ENCODE measurements around the gene MFNG. TPM values are rescaled to one million over a fixed set of nuclear protein-coding genes. Genes with fewer than 3 reads are reported as not detected.

MFNG gene
- total RNA-seq, 4 donors from 2014 or later = 12.4 to 47.0 (median 26.5) TPM

DNA sequence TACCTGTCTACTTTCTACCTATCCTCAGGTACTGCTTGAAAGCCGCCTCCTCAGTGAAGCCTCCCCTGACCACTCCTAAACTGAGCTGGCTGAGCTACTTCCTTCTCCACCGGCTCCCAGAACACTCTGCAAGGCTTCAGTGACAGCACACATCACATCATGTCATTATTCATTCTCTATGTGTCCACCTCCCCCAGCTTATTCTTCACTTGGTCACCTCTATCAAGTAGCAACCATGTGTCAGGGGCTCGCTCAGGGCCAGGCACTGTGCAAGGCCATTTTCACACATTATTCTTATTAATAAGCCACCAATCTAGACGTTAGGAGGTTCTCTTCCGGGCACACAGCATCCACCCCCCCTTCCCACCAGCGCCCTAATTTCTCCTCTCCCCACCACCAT lies 55.2 kb downstream of the MFNG start:
- DNase-seq = no peak
- Histone ChIP-seq H3K4me3 (no peak overlapping the region), H3K36me3 (no peaks in the 10 kb centered on the region), H3K27ac (no peak overlapping the region), H3K9me3 (no peaks in the 10 kb centered on the region), H3K4me1 (peaks cover 0 to 16% (median 7%) of the 10 kb centered on the region in 4 donors), H3K27me3 (peaks cover 0 to 28% of the 10 kb centered on the region in 2 donors)
- no peak for TF ChIP-seq POLR2A (IDR thresholded peaks at IDR 0.05)
- TF ChIP-seq, protein P1, sequence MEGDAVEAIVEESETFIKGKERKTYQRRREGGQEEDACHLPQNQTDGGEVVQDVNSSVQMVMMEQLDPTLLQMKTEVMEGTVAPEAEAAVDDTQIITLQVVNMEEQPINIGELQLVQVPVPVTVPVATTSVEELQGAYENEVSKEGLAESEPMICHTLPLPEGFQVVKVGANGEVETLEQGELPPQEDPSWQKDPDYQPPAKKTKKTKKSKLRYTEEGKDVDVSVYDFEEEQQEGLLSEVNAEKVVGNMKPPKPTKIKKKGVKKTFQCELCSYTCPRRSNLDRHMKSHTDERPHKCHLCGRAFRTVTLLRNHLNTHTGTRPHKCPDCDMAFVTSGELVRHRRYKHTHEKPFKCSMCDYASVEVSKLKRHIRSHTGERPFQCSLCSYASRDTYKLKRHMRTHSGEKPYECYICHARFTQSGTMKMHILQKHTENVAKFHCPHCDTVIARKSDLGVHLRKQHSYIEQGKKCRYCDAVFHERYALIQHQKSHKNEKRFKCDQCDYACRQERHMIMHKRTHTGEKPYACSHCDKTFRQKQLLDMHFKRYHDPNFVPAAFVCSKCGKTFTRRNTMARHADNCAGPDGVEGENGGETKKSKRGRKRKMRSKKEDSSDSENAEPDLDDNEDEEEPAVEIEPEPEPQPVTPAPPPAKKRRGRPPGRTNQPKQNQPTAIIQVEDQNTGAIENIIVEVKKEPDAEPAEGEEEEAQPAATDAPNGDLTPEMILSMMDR (IDR thresholded peaks at IDR 0.05) = no peak

DNA sequence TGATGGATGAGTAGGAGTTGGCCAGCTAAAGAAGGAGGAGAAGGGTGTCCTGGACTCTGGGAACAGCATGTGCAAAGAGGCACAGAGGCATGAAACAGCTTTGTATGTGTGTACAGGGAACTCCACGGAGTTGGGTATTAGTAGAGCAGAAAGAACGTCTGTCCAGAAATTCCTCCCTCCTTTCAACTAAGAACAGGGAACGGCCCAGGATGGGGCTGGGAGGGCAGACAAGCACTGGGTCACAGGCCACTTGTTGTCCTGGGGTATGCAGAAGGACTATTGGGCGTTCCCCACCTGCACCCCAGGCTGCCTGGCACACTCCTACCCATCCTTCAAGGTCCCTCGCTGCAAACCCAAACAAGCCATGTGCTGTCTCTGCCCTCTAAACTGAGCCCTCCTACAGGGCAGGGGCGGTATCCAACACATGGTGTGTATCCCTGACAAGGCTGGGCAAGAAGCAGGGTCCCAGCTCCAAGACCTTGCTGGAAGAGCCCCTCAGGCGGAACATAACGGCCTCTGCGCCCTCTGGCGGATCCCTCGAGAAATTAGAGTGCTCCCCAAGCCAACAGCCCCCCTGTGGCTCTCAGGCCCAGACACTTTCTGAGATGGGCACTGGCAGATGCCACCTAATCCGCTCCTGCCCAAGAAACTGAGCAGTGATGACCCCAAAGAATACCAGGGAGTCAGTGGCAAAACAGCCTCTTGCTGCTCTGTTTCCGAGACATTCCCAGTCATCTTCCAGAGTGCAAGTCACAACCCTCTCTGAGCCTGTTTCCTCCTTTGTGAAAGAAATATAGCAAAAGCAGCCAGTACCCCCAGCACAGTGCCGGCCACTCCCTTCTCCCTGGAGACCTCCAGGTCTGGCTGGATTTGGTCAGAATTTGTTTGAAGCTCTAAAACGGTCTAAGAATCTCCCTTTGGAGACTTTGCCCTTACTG lies 57.3 kb downstream of the MFNG start:
- TF ChIP-seq, protein P1 (IDR thresholded peaks at IDR 0.05) = peak; percentile 46 to 71 (median 62)
- no peak for TF ChIP-seq POLR2A (IDR thresholded peaks at IDR 0.05)
- no peaks in the 10 kb centered on the region for H3K9me3 ChIP-seq
- H3K4me1 ChIP-seq = peaks cover 0 to 16% (median 7%) of the 10 kb centered on the region in 4 donors
- peak; percentile 44 to 83 (median 70) for DNase-seq
- H3K27ac ChIP-seq = no peak overlapping the region
- H3K27me3 ChIP-seq = peaks cover 0 to 28% of the 10 kb centered on the region in 2 donors
- no peak overlapping the region for H3K4me3 ChIP-seq
- no peaks in the 10 kb centered on the region for H3K36me3 ChIP-seq

DNA sequence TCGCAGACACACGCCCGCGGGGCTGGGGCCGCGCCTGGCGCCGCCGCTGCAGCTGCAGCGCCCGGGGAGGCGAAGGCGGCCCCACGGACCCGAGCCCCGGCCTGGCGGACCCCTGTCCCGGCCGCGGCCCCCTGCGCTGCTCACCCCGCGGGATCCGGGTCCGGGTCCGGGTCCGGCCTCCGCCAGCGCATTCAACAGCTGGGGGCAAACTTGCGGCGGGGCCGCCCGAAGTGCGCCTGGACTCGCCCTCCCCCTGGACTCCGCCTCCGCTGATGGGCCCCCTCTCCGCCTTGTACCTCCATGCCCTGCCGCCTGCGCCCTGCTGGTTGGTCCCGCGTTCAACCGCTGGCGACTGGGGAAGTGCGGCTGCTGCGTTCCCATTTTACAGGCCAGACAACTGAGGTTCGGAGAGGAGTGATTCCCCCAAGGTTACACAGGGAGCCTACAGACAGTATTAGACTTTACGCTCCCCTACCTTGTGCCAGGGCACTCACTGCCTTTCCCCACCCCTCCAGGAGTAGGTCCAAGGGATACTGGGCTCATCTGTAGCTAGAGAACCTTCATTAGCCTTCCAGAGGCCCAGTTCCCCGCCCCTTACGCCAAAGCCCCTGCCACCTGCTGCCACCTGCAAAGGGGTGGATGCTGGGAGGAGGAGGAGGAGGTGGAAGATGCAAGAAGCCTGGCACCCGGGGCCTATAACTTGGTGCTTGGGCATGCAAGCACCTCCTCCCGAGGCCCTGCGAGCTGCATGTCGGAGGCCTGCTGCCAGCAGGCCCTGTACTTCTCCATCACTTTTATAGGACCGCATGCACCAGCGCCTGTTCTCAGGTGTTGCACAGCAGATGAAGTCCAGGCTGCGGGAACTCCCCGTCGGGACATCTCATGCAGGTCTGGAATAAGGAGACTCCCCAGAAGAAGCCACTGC lies 58.2 kb downstream of the MFNG start:
- peaks cover 0 to 28% of the 10 kb centered on the region in 2 donors for H3K27me3 ChIP-seq
- TF ChIP-seq POLR2A (IDR thresholded peaks at IDR 0.05) = no peak
- TF ChIP-seq, protein P1 (IDR thresholded peaks at IDR 0.05) = no peak

DNA sequence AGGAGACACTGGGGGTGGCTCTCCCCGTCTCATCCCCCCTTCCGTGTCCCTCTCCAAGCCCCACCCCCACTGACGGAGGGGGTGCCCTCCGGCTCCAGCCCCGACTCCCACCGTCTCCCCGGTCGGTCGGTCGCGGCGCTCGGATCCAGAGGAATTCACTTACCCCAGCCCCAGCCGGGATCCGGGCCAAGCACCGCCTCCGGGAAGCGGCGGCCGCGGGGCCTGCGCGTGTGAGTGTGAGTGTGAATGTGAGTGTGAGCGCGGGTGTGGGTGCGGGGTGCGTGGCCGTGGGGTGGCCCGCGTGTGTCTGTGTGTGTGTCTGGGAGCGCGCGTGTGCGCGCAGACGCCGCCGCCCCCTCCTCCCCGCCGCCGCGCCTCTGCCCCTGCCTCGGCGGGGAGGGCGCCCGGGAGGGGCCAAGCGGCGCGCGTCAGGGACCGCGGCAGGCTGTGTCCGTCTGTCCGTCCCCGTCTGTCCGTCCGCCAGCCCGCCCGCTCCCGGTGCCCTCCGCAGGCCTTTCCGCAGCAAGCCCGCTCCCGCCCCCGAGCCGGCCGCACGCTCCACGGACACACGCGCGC lies 59.0 kb downstream of the MFNG start, which contains the start of gene ELFN2:
TSS of gene ELFN2 (minus strand) at position 345 of the 576 bp plus-strand sequence. CDS start 51,945 bp downstream, outside the sequence.
- Histone ChIP-seq H3K27me3 (peaks cover 0 to 28% of the 10 kb centered on the region in 2 donors), H3K4me3 (peak within 1 kb of the TSS in 3 of 4 donors; percentile 41 to 54 (median 48)), H3K36me3 (no peaks in the 10 kb centered on the region), H3K4me1 (peaks cover 0 to 16% (median 7%) of the 10 kb centered on the region in 4 donors), H3K9me3 (no peaks in the 10 kb centered on the region), H3K27ac (no peak within 1 kb of the TSS)
- no peak for DNase-seq
- TF ChIP-seq, protein P1 (IDR thresholded peaks at IDR 0.05) = no peak
- TF ChIP-seq POLR2A (IDR thresholded peaks at IDR 0.05) = no peak

More for the DNA sequence above, 58.2 kb downstream of the MFNG start:
- no peaks in the 10 kb centered on the region for H3K36me3 ChIP-seq
- H3K9me3 ChIP-seq = no peaks in the 10 kb centered on the region
- peak overlapping the region in 3 of 4 donors; percentile 41 to 54 (median 48) for H3K4me3 ChIP-seq
- no peak overlapping the region for H3K27ac ChIP-seq
- no peak for DNase-seq
- peaks cover 0 to 16% (median 7%) of the 10 kb centered on the region in 4 donors for H3K4me1 ChIP-seq

DNA sequence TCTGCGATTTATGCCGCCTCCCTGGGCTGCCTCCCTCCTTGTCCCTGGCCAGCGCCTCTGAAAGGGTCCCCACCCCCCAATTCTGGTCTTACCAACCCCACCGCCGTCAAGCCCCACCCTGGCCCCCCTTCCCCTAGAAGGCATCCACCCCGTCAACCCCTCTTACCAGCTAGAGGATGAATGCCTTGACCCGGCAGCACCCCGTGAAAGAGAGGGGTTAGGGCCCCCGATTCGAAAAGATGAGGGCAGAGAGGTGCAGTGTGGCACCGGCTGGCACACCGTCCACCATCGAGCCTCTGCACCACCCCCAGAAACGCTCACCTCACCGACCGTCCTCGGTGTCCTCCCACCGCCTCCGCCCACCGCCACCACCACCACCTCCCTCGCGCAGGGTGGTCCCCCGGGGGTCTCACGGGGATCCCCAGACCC lies 59.5 kb downstream of the MFNG start:
- Histone ChIP-seq H3K4me1 (peaks cover 0 to 16% (median 7%) of the 10 kb centered on the region in 4 donors), H3K4me3 (peak overlapping the region in 3 of 4 donors; percentile 41 to 54 (median 48)), H3K27me3 (peaks cover 0 to 28% of the 10 kb centered on the region in 2 donors), H3K36me3 (no peaks in the 10 kb centered on the region), H3K9me3 (no peaks in the 10 kb centered on the region), H3K27ac (no peak overlapping the region)
- TF ChIP-seq, protein P1 (IDR thresholded peaks at IDR 0.05) = no peak
- no peak for TF ChIP-seq POLR2A (IDR thresholded peaks at IDR 0.05)
- no peak for DNase-seq
